ENCODE data around the gene CHID1. TPM values are rescaled to one million over a fixed set of nuclear protein-coding genes. Genes with fewer than 3 reads are reported as not detected.

The CHID1 gene
- total RNA-seq, 1 donor from 2014 or later: 69.4 TPM

- no peaks in the 10 kb centered on the region for H3K36me3 ChIP-seq
- intact Hi-C loops (cut with DNase I): loop anchor here (5.0 to 10.0 kb wide), 4 partner anchors 63 to 916 kb away; partner anchors contain the start of genes AP2A2, CHID1 and CTSD
- no peak overlapping the region for H3K27ac ChIP-seq
- peaks cover 26 to 37% of the 10 kb centered on the region in 2 donors for H3K4me1 ChIP-seq
- TF ChIP-seq CTCF (IDR thresholded peaks at IDR 0.05): no peak
- no peaks in the 10 kb centered on the region for H3K27me3 ChIP-seq
- H3K9me3 ChIP-seq: no peaks in the 10 kb centered on the region
- peak overlapping the region; percentile 55 to 71 for H3K4me3 ChIP-seq
- DNase-seq (ENCODE audit: low spot score in 2 of 2): no peak
Observed at GRCh38 chr11:849104-849824, 61.3 kb downstream of the CHID1 start.

- Histone ChIP-seq H3K36me3 (no peaks in the 10 kb centered on the region), H3K27me3 (no peaks in the 10 kb centered on the region), H3K4me3 (peak overlapping the region in 1 of 2 donors; percentile 71), H3K9me3 (no peaks in the 10 kb centered on the region), H3K4me1 (peaks cover 34 to 40% of the 10 kb centered on the region in 2 donors), H3K27ac (no peak overlapping the region)
- intact Hi-C loops (cut with DNase I): loop anchor here (1.0 to 10.0 kb wide), 5 partner anchors 64 to 916 kb away; partner anchors contain the start of genes AP2A2, CHID1 and CTSD
- no peak for DNase-seq (ENCODE audit: low spot score in 2 of 2)
- peak; percentile 81 to 95 (median 94) for TF ChIP-seq CTCF (IDR thresholded peaks at IDR 0.05)
Observed at GRCh38 chr11:848380-848931, 62.2 kb downstream of the CHID1 start.

- H3K27ac ChIP-seq: no peak overlapping the region
Observed at GRCh38 chr11:847876-848275, 62.7 kb downstream of the CHID1 start.

GRCh38 chr11:846496-847098, 64.0 kb downstream of the CHID1 start:
- TF ChIP-seq CTCF (IDR thresholded peaks at IDR 0.05): no peak
- intact Hi-C loops (cut with DNase I): loop anchor here (5.0 to 10.0 kb wide), 4 partner anchors 66 to 918 kb away; partner anchors contain the start of genes AP2A2, CHID1 and CTSD
- peaks cover 40 to 44% of the 10 kb centered on the region in 2 donors for H3K4me1 ChIP-seq
- peak overlapping the region; percentile 92 to 95 for H3K27ac ChIP-seq
- H3K4me3 ChIP-seq: no peak overlapping the region
- no peaks in the 10 kb centered on the region for H3K36me3 ChIP-seq
- no peak for DNase-seq (ENCODE audit: low spot score in 2 of 2)
- H3K27me3 ChIP-seq: no peaks in the 10 kb centered on the region
- H3K9me3 ChIP-seq: no peaks in the 10 kb centered on the region

More at GRCh38 chr11:847876-848275, 62.7 kb downstream of the CHID1 start:
- Histone ChIP-seq H3K36me3 (no peaks in the 10 kb centered on the region), H3K27me3 (no peaks in the 10 kb centered on the region), H3K9me3 (no peaks in the 10 kb centered on the region), H3K4me3 (no peak overlapping the region), H3K4me1 (peaks cover 39 to 43% of the 10 kb centered on the region in 2 donors)
- intact Hi-C loops (cut with DNase I): loop anchor here (1.0 to 10.0 kb wide), 5 partner anchors 64 to 917 kb away; partner anchors contain the start of genes AP2A2, CHID1 and CTSD
- DNase-seq (ENCODE audit: low spot score in 2 of 2): no peak
- no peak for TF ChIP-seq CTCF (IDR thresholded peaks at IDR 0.05)

GRCh38 chr11:845872-846495, 64.6 kb downstream of the CHID1 start:
- H3K4me1 ChIP-seq: peaks cover 42 to 51% of the 10 kb centered on the region in 2 donors
- intact Hi-C loops (cut with DNase I): loop anchor here (5.0 to 10.0 kb wide), 4 partner anchors 66 to 919 kb away; partner anchors contain the start of genes AP2A2, CHID1 and CTSD
- no peak for TF ChIP-seq CTCF (IDR thresholded peaks at IDR 0.05)
- no peak for DNase-seq (ENCODE audit: low spot score in 2 of 2)
- H3K27me3 ChIP-seq: no peaks in the 10 kb centered on the region
- no peaks in the 10 kb centered on the region for H3K9me3 ChIP-seq
- peak overlapping the region in 1 of 2 donors; percentile 94 for H3K4me3 ChIP-seq
- H3K36me3 ChIP-seq: no peaks in the 10 kb centered on the region
- H3K27ac ChIP-seq: peak overlapping the region; percentile 92 to 95

Data from ascending aorta (tissue), 2 donors.